Transverse colon (tissue), 4 donors: ENCODE measurements around the gene KDM6B.

Experiments
- CTCF ChIP-seq, 5 experiments: fragments of 200-600 bp in 3 of 5; fragments of 450-650 bp in 2 of 5; sonication (generic) in 3 of 5; IDR thresholded peaks; 1 replicate in 2 of 5; 2 replicates in 3 of 5; pipeline ENCODE4 v1.5.1; 2016 to 2017; ENCODE audit warnings: antibody characterized with exemption in 5 of 5, inconsistent platforms in 3 of 5, mild to moderate bottlenecking in 2 of 5, moderate library complexity in 1 of 5
- EP300 ChIP-seq: sonication (generic); formaldehyde crosslinking; IDR thresholded peaks from one replicate; pipeline ENCODE4 v1.6.1; 2017; ENCODE audit warnings: antibody characterized with exemption, low read depth
- POLR2A ChIP-seq: fragments of 450-650 bp; IDR thresholded peaks from one replicate; pipeline ENCODE4 v1.6.1; 2016; ENCODE audit warnings: antibody characterized with exemption, mild to moderate bottlenecking, moderate library complexity
- POLR2AphosphoS5 ChIP-seq, 3 donors: sonication (generic); formaldehyde crosslinking; IDR thresholded peaks; one replicate each; pipeline ENCODE4 v1.6.1; 2016; ENCODE audit warnings: antibody characterized with exemption in 3 of 3

DNA sequence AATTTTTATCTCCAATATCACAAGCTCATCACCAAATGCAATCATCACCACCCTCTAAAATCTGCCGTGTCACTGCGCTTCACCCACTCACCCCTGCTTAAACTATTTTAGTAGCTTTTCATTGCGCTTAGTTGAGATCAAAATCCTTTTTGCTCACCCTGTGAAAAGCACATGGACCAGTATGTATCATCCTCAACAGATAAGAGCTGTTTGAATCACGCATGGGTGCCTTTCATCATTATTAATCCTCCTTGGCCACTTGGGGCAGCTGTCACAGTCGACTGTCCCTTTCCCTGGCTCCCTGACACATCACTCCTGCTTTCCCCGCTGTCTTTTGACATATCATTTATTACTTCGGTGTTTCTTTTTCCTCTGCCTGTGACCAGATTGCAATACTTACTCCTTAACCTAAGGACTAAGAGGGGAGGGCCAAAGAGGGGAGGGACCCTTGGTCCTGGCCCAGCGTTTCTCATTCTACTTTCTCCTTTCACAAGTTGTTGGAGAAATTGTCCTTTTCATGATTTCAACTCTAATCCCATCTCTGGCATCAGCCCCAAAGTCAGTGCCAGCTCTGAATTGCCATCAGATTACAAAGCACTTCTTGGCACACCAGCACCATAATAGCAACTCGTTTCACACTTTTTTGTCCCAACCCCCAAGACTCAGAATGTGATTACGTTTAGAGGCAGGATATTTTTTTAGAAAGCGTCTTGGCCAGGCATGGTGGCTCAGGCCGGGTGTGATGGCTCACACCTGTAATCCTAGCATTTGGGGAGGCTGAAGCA lies 8.6 kb upstream of the KDM6B start:
- TF ChIP-seq CTCF (IDR thresholded peaks at IDR 0.05) (no peak), POLR2A (no peak), POLR2AphosphoS5 (IDR thresholded peaks at IDR 0.05) (no peak), EP300 (no peak)
